Heart right ventricle (tissue), 16 donors: ENCODE results near the gene SFXN3. TPM values are rescaled to one million over a fixed set of nuclear protein-coding genes. Genes with fewer than 3 reads are reported as not detected.

Experiments used
- ATAC-seq, 8 donors: fragments of 200-7000 bp; cut with Tn5 transposase; one replicate each; pipeline ENCODE4 v1.9.1; 2020; ENCODE audit warnings: mild to moderate bottlenecking in 8 of 8, moderate library complexity in 8 of 8, moderate number of reproducible peaks in 1 of 8
- DNase-seq, 2 donors: peaks; one replicate each; pipeline ENCODE4 v3.0.0-alpha.2; 2020
- H3K27ac ChIP-seq, 10 donors: fragments of 200-600 bp; sonication (generic) in 2 of 10; one replicate each; pipeline versions ENCODE4 v1.5.0 to v1.8.0; 2020 to 2022; ENCODE audit warnings: mild to moderate bottlenecking in 3 of 10
- H3K27me3 ChIP-seq, 7 donors: fragments of 200-600 bp; one replicate each; pipeline ENCODE4 v1.8.0; 2021 to 2022; ENCODE audit warnings: mild to moderate bottlenecking in 2 of 7
- H3K36me3 ChIP-seq, 9 donors: fragments of 200-600 bp; sonication (generic) in 1 of 9; one replicate each; pipeline versions ENCODE4 v1.5.0 to v1.8.0; 2020 to 2022; ENCODE audit warnings: mild to moderate bottlenecking in 2 of 9
- H3K4me1 ChIP-seq, 9 donors: fragments of 200-600 bp; sonication (generic) in 1 of 9; one replicate each; pipeline versions ENCODE4 v1.5.0 to v1.8.0; 2020 to 2022; ENCODE audit warnings: mild to moderate bottlenecking in 4 of 9
- H3K4me3 ChIP-seq, 10 donors: fragments of 200-600 bp; sonication (generic) in 2 of 10; one replicate each; pipeline versions ENCODE4 v1.5.0 to v1.8.0; 2020 to 2022; ENCODE audit warnings: mild to moderate bottlenecking in 7 of 10, moderate library complexity in 2 of 10
- H3K9me3 ChIP-seq, 11 donors: fragments of 200-600 bp in 10 of 11; sonication (generic) in 2 of 11; one replicate each; pipeline versions ENCODE4 v1.5.0 to v1.8.0; 2013 to 2022; ENCODE audit warnings: mild to moderate bottlenecking in 2 of 11, control low read depth in 1 of 11, moderate library complexity in 1 of 11
- WGBS, 2 donors: extraction: QIAGEN DNeasy Blood & Tissue Kit; methylation state at CpG; one replicate each; pipeline ENCODE4 v1.1.7; 2013; ENCODE audit warnings: inconsistent platforms in 1 of 2; 5-methylcytosine and 5-hydroxymethylcytosine counted together
- intact Hi-C, 10 donors: fragments of 100-400 bp; cut with DNase I; formaldehyde crosslinking; loops; one replicate each; pipeline versions ENCODE4 v1.11.1 to v1.14.2; 2022
- polyA plus RNA-seq, 2 donors: library from polyadenylated mRNA; stranded (reverse); fragments of 200-250 nt; gene quantifications; one replicate each; pipeline ENCODE4 v1.2.3, GENCODE V29; 2013
- total RNA-seq, 10 donors: library from RNA; stranded (reverse); fragmentation: NEBNext Ultra II Directional in 3 of 10; extraction: Animal tissue kit (Norgen Biotek cat#: 25700) in 3 of 10; gene quantifications; one replicate each; pipeline versions ENCODE4 v1.2.1 to v1.2.4, GENCODE V29; 2021 to 2023
- TF ChIP-seq, protein P1 (sequence below), 9 donors: fragments of 200-600 bp; sonication (generic) in 2 of 9; IDR thresholded peaks; one replicate each; pipeline versions ENCODE4 v1.5.0 to v1.8.0; 2021 to 2022; ENCODE audit warnings: antibody characterized with exemption in 9 of 9, mild to moderate bottlenecking in 5 of 9, moderate library complexity in 1 of 9
- donor health status: Arrhythmogenic right ventricular cardiomyopathy.
- donor health status: ischemic (EF 13 %, LVEDD 7.1; RV severe dilation, severe dysfunction).
- donor health status: healthy with polysubstance abuse.
- donor health status: DM: no; HTN: yes; CAD: no.
- donor health status: DM: no; HTN: no; CAD: no.
- donor health status: ischemic (EF 25% LVEDD 6.9; RV normal size, moderate dysfunction).
- donor health status: ischemic (EF 25% LVEDD 5.7; RV mildly dilated, moderate dysfunction).
- donor health status: healthy.
- donor health status: DM: yes; HTN: yes; CAD: no.
- donor health status: Ischemic cardiomyopathy.
- donor health status: ischemic (EF 35%, LVEDD 5.7; RV mildly dilated, moderate dysfunction).
- donor health status: nonischemic (EF 11% LVEDD 7.7; RV severe dilation, severe dysfunction).
- donor health status: DM: yes; HTN: yes; CAD: no.
- donor health status: PGD.
- donor health status: ischemic (EF 29% LVEDD 5.4; RV normal size, mild dysfunction).
- donor health status: nonischemic (EF 23%, LVEDD 6.1; RV moderate dilation, normal function).

Gene SFXN3
- total and polyA plus RNA-seq, 12 donors, result 8.4 to 25.7 (median 15.4) TPM

DNA sequence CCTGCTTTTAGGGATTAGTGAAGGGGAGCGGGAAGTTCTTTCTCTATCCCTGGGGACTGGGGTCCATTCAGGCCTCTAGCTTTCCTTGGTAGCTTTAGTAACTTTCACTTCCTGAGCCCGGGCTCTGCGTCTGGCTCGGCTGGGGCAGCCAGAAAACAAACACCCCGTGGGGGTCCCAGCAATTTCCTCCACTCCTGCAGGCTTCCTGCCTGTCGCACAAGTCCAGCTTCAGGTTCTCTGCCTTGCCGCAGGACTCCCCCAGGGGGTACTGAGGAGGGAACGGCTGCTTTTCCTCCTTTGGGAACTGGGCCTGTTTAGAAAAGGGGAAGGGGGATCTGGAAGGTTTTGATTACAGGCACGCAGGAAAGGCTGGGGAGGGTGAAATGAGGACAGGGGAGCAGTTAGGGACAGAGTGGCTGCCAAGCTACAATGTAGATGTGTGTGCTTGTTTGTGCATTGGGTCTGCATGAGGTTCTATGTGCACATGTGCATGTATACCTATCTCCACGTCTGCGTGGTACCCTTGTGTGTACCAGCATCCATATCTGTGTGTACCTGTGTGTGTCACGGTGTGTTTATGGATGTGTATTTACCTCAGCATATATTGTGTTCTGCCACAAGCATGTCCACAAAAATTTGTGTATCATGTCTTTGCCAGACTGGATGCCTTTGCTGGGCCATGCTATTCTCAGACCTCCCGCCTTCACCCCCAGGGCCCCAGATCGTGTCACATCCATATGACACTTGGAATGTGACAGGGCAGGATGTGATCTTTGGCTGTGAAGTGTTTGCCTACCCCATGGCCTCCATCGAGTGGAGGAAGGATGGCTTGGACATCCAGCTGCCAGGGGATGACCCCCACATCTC, 32.7 kb downstream of the SFXN3 start:
- TF ChIP-seq, protein P1, sequence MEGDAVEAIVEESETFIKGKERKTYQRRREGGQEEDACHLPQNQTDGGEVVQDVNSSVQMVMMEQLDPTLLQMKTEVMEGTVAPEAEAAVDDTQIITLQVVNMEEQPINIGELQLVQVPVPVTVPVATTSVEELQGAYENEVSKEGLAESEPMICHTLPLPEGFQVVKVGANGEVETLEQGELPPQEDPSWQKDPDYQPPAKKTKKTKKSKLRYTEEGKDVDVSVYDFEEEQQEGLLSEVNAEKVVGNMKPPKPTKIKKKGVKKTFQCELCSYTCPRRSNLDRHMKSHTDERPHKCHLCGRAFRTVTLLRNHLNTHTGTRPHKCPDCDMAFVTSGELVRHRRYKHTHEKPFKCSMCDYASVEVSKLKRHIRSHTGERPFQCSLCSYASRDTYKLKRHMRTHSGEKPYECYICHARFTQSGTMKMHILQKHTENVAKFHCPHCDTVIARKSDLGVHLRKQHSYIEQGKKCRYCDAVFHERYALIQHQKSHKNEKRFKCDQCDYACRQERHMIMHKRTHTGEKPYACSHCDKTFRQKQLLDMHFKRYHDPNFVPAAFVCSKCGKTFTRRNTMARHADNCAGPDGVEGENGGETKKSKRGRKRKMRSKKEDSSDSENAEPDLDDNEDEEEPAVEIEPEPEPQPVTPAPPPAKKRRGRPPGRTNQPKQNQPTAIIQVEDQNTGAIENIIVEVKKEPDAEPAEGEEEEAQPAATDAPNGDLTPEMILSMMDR (IDR thresholded peaks at IDR 0.05), result no peak
- Histone ChIP-seq H3K27me3 (peaks cover 0 to 62% (median 0%) of the 10 kb centered on the region in 7 donors), H3K4me3 (peak overlapping the region in 8 of 10 donors; percentile 52 to 90 (median 74)), H3K9me3 (no peaks in the 10 kb centered on the region), H3K4me1 (peaks cover 13 to 77% (median 69%) of the 10 kb centered on the region in 9 donors), H3K27ac (peak overlapping the region in 8 of 10 donors; percentile 92 to 99 (median 98)), H3K36me3 (no peaks in the 10 kb centered on the region)
- WGBS, 2 donors, result 39 to 51% methylated on average over 15 of the region's 15 CpGs
- DNase-seq, result peak in 1 of 2 donors; percentile 42
- ATAC-seq, result no peak
- intact Hi-C loops, result loop anchor here in 2 of 10 donors (5.0 to 10.0 kb wide), 3 partner anchors 66 to 79 kb away; partner anchors contain the start of gene LZTS2 (in 2 of the 2)

DNA sequence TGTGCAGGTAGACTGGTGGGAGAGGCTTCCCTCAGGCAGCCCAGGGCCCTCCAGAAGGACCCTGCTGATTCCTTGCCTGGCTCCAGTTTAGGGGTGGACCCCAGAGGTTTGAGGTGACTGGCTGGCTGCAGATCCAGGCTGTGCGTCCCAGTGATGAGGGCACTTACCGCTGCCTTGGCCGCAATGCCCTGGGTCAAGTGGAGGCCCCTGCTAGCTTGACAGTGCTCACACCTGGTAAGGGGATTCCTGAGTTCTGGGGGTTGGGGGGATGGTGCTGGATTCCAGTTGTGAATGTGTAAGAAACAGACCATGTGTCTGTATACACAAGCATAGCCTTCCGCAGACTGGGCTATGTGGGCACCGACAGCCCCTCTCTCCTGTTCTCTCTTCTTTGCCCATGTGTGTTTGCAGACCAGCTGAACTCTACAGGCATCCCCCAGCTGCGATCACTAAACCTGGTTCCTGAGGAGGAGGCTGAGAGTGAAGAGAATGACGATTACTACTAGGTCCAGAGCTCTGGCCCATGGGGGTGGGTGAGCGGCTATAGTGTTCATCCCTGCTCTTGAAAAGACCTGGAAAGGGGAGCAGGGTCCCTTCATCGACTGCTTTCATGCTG, 33.5 kb downstream of the SFXN3 start:
- intact Hi-C loops, result loop anchor here in 2 of 10 donors (5.0 to 10.0 kb wide), 3 partner anchors 67 to 78 kb away; partner anchors contain the start of gene LZTS2 (in 2 of the 2)

DNA sequence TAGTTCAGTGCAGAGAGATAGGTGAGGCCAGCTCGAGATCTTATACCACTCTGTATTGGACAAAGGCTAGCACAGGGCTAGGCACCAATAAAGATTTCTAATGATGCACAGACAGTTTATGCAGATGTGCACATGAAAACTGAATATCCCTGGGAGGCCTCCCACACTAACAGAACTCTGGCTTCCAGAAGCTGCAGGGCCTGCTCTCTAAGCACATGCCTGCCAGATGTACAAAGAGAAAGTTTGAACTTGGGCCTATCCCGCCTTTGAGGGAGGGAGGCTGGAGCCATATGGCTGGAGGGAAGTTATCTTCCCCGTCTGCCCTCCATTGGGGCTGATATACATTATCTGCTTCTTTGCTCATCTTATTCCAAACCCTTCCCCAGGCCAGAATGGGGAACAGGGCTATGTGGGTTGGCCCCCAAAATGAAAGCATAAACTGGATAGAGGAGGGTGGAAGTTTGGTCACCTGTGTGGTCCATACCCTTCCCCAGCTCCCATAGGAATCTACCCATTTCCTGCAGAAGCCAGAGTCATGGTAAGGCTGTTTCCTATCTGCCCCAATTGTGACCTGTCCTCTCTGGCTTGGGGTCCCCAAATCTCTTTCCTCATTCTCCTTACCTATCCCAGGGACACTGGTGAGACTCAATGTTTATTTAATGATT, 34.6 kb downstream of the SFXN3 start:
- H3K36me3 ChIP-seq, result no peaks in the 10 kb centered on the region
- intact Hi-C loops, result loop anchor here in 2 of 10 donors (1.0 to 10.0 kb wide), 2 partner anchors 23 to 71 kb away; partner anchors contain the start of gene LZTS2 (in 1 of the 2)
- peak overlapping the region; percentile 56 to 99 (median 90) for H3K27ac ChIP-seq
- peaks cover 13 to 69% (median 63%) of the 10 kb centered on the region in 9 donors for H3K4me1 ChIP-seq
- H3K9me3 ChIP-seq, result no peaks in the 10 kb centered on the region
- H3K4me3 ChIP-seq, result peak overlapping the region in 8 of 10 donors; percentile 43 to 68 (median 62)
- H3K27me3 ChIP-seq, result peaks cover 0 to 62% (median 0%) of the 10 kb centered on the region in 7 donors
- 69 to 75% methylated on average over 3 of the region's 3 CpGs for WGBS, 2 donors
- no peak for DNase-seq
- no peak for ATAC-seq
- TF ChIP-seq, protein P1 (IDR thresholded peaks at IDR 0.05), result no peak

More for the DNA sequence above, 33.5 kb downstream of the SFXN3 start:
- WGBS, 2 donors, result 87 to 90% methylated on average over 9 of the region's 9 CpGs
- TF ChIP-seq, protein P1 (IDR thresholded peaks at IDR 0.05), result no peak
- no peaks in the 10 kb centered on the region for H3K9me3 ChIP-seq
- H3K4me1 ChIP-seq, result peaks cover 13 to 77% (median 66%) of the 10 kb centered on the region in 9 donors
- no peak for DNase-seq
- ATAC-seq, result no peak
- no peak overlapping the region for H3K4me3 ChIP-seq
- H3K27ac ChIP-seq, result peak overlapping the region in 7 of 10 donors; percentile 86 to 99 (median 97)
- no peaks in the 10 kb centered on the region for H3K36me3 ChIP-seq
- peaks cover 0 to 62% (median 0%) of the 10 kb centered on the region in 7 donors for H3K27me3 ChIP-seq
